MV-4-11 (cell line): ENCODE measurements around the gene UBE2F.

Experiments used
- DNase-seq: peaks from one replicate; lab custom pipeline; 2025; lab: John Stamatoyannopoulos, UW

Gene UBE2F

DNA sequence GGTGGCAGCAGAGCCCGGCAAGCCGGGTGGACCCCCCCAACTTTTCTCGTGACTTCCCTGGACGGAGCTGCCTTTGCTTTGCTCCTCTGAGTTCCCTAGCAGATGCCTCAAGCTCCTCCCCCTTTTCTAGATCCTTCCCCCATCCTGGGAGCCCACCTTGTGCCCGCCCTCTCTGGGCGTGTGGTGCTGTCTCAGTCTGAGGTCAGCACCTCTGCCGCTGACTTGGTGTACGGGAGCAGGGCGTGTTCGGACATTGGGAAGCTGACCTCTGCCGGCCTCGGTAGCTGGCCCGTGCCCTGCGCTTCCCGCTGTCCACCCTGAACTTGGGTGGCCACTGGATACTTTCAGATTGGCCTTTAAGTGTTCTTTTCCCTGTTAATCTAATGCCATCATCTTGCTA, 113.7 kb downstream of the UBE2F start:
- DNase-seq = no peak

- DNase-seq = no peak
These were observed 114.3 kb downstream of the UBE2F start for GRCh38 chr2:238081150-238081549.

DNA sequence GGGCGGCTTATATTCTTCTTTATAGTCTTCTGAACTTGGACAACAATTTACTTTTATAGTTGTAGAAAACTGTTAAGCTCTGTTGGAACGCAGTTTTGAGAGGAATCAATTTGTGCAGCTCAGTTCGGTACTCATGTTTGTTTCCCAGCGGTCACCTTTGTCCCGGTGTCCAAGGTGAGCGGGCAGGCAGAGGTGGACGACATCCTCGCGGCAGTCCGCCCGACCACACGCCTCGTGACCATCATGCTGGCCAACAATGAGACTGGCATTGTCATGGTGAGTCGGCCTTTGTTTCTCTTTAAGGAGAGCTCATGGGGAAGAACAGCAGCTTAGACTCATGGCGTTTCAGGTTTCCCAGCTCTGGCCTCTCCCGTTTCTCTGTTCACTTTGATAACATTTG, 114.7 kb downstream of the UBE2F start:
- no peak for DNase-seq

DNA sequence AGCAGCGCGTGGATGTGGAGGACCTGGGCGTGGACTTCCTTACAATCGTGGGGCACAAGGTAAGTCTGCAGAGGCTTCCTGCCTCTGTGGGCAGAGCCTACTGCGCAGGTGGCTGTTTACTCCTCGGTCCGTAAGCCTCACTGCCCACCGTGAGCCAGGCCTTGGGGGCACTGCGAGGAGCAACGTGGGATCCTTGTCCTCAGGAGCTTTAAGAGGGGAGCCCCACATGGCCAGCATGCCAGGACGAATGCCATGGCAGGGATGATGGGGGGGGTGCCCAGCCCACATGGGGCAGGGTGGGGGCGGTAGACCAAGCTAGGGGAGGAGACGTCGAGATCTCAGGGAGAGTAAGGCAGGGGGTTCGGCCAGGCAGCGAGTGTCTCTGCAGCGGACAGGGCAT, 115.3 kb downstream of the UBE2F start:
- no peak for DNase-seq

DNA sequence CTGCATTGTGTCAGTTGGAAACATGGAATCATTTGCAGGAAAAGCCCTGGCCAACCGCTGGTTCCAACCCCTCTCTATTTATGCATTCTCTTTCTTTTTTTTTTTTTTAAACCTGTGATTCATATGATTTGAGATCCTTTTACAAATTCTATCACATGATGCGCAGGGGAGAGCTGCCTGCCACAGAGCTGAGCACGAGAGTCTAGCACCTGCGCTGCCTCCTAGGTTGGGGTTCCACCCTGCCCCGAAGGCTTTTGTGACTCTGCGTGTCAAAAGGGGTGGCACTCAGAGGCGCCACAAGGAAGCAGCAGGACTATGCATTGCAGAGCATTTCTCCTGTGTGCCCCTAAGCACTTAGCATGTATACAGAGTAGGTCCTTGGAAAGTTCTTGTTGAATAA, 116.0 kb downstream of the UBE2F start:
- DNase-seq = no peak

- no peak for DNase-seq
These were observed 117.1 kb downstream of the UBE2F start for GRCh38 chr2:238083919-238084318.

GRCh38 chr2:238084761-238085160, 117.9 kb downstream of the UBE2F start:
- no peak for DNase-seq

GRCh38 chr2:238085899-238086298, 119.1 kb downstream of the UBE2F start:
- DNase-seq = no peak

GRCh38 chr2:238087211-238087610, 120.4 kb downstream of the UBE2F start:
- peak; percentile 87 for DNase-seq

GRCh38 chr2:238090887-238091286, 124.1 kb downstream of the UBE2F start:
- DNase-seq = no peak

DNA sequence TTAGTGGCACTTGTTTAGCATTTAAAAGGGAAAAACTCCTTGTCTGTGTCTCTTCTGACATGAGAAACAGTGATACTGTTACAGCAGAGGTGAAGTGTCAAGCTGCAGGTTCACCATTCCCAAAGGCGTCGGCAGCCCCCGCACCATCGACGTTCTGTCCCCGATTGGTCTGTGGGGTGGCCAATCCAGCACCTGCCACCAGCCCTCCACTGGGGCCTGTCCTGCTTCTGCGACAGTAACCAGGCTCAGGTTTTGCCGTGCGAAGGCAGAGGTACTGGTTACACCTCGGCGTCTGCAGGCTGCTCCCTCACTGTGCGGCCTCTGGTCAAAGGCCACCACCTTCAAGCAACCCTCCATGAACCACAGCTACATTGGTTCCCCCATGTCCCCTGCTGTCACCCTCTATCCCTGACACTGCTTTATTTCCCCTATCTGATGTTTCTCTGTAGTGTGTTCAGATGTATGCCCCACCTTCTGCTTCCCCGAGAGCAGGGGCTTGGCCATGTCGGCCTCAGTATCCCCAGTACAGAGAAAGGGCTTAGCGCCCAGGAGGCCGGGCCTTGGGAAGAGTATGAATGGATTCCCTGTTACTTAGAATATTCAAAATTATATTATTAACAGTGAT, 124.7 kb downstream of the UBE2F start:
- no peak for DNase-seq
